ENCODE measurements around the gene RPS26.

Gene RPS26

DNA sequence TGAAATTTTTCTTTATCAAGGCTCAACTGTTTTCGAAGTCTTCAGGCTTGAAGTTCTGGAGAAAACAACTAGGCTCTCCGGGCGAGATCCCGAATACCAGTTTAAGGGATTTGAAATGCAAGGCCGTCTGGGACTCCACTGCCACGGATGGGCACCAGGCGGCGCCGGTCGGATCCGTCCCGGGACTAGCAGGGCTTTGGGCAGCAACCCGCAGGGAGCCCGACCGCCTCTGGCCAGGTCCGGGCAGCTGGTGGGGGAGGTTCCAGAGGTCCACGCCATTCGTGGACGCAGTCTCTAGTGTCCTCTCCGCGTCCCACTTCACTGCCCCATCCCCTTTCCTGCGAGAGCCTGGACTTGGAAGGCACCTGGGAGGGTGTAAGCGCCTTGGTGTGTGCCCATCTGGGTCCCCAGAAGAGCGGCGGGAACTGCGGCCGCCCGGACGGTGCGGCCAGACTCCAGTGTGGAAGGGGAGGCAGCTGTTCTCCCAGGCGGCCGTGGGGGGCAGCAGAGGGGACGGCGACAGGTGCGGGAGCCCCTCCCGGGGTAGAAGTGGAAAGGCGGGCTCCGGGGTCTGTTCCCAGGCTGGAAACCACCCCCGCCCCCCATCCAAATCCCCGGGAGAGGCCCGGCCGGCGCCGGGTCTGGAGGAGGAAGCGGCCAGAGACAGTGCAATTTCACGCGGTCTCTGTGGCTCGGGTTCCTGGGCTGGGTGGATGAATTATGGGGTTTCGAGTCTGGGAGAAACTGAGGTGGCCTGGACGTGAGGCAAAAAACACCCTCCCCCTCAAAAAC, 37.4 kb downstream of the RPS26 start:
- DNase-seq (ENCODE audit: low read depth in 2 of 2) = peak; percentile 21 to 25

DNA sequence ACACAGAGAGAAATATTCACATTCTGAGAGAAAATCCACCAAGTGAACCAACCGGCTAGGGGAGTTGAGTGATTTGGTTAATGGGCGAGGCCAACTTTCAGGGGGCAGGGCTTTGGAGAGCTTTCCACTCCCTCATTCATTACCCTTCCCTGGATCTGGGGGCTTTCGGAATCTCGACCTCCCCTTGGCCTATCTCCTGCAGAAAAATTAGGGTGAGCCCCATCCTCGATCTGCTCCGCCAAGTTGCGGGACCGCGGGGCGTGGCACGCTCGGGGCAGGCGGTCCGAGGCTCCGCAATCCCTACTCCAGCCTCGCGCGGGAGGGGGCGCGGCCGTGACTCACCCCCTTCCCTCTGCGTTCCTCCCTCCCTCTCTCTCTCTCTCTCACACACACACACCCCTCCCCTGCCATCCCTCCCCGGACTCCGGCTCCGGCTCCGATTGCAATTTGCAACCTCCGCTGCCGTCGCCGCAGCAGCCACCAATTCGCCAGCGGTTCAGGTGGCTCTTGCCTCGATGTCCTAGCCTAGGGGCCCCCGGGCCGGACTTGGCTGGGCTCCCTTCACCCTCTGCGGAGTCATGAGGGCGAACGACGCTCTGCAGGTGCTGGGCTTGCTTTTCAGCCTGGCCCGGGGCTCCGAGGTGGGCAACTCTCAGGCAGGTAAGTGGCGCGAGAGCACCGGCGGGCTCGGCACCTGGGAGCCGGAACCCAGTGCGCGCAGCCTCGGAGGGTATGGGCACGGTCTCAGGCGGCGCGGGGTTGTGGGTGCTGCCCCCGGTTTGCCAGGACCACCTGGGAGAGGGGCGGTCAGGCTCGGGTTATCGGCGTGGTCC, 38.2 kb downstream of the RPS26 start, which contains the start of gene ERBB3:
Gene ERBB3, plus strand, starts transcription at position 443 of the 833 bp plus-strand sequence. Its CDS starts 136 bp downstream, at position 579.
- peak; percentile 55 to 58 for DNase-seq (ENCODE audit: low read depth in 2 of 2)

DNA sequence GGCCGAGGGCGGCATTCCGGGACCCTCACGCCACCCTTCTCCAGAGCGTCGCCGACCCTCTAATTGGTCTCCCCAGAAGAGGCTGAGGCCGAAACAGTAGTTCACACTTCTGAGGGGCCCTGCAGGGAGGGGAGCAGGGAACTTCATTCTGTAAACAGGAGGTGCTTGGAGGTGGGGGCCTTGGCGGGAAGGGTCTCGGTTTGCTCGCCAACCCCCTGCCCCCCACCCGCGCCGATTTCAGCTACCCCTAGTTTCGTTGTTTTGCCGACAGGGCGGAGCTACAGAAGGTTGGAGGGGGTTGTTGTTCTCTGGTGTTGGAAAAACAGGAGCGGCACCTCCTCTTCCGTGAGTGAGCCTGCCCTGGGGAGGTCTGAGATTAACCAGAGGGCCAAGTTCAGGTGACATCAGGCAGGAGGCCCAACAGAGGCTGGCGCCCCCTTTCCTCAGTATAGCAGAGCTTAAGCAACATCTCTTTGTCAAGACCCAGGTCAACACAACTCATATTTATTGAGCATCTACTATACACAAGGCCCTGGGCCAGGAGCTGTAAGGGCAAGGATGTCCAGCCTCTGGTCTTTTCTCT, 38.9 kb downstream of the RPS26 start:
- no peak for DNase-seq (ENCODE audit: low read depth in 2 of 2)

DNA sequence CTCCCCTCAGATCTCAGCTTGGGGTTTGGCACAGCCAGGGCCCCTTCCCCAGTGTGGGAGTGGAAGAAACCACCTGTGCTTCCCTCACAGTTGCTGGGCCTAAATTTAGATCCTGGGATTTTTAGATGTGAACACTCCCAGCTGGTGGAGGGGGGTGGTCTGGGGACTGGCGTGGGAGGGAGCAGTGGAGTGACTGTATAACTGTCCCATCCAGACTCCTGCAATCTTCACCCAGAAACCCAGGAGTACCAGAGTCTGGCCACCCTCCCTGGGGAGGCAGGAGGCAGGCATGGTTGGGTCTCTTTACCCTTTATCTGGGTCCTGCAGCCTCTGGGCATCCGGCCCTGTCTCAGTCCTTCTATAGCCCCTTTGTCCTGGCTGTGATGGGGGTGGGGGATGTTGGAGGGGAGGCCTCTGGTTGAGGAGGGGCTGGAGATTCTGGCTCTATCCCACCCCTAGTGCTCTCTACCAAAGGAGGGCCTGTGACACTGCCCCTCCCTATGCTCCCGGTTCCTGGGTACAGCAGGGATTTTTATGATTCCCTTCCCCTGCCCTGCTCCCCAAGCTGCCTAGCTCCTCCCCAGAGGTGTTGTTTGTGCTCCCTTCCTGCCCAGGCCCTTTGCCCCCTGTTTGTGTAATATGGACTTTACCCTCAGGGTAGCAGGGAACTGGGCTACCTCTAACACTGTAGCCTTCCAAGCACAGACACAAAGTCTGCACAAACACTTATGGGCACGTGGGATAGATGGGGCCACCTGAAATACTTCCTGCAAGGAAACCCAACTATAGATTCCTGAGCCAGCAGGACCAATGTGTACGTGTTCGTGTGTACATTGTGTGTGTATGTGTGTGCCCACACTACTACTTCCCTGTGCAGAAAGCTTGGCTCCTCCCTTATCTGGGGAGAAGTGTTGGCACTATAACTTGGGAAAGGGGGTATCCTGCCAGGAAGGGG, 40.0 kb downstream of the RPS26 start:
- DNase-seq (ENCODE audit: low read depth in 2 of 2) = no peak

DNA sequence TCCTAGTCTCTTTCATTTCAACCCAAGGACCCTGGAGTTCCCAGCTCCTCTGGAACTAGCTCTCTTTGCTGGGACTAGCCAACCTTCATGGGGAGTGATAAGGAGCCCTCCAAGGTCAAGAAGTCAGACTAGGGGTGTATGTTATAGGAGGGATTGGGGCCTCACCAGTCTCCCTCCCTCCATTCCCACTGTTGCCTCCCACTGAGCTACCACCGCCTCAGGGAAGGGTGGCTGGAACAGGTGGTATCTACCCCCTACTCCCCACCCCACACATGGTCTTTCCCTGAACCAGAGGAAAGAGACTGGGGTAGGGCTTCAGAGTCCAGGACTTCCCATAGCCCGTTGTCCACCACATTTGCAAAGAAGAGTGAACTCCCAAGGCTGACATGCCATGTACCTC, 40.7 kb downstream of the RPS26 start:
- DNase-seq (ENCODE audit: low read depth in 2 of 2) = no peak

DNA sequence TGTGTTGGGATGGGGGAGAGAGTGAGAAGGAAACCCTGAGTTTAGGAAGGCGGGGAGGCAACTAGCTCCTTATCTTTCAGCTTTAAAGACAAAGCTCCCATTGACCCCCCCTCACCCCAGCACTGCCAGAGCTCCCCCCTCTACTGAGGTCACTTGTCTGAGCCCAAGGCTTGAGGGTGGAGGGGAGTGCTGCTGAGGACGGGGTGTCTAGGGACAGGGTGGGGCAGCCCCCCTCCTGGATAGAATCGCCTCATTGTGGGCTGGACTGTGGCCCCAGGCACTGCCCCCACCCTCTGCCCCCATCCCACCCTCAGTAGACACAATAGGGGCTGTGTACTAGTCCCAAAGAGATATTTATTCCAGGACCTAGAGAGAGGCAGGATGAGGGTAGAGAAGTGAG, 41.2 kb downstream of the RPS26 start:
- no peak for DNase-seq (ENCODE audit: low read depth in 2 of 2)

DNA sequence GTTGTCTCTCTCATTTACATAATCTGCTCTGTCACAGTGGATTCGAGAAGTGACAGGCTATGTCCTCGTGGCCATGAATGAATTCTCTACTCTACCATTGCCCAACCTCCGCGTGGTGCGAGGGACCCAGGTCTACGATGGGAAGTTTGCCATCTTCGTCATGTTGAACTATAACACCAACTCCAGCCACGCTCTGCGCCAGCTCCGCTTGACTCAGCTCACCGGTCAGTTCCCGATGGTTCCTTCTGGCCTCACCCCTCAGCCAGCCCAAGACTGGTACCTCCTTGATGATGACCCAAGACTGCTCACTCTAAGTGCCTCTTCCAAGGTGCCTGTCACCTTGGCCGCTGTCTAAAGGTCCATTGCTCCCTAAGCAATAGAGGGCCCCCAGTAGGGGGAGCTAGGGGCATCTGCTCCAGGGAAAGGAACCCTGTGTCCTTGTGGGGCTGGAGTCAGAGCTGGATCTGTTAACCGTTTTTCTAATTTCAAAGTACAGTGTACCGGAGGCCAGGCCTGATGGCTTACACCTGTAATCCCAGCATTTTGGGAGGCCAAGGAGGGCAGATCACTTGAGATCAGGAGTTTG, 43.3 kb downstream of the RPS26 start:
- peak in 1 of 2 donors; percentile 22 for DNase-seq (ENCODE audit: low read depth in 2 of 2)

DNA sequence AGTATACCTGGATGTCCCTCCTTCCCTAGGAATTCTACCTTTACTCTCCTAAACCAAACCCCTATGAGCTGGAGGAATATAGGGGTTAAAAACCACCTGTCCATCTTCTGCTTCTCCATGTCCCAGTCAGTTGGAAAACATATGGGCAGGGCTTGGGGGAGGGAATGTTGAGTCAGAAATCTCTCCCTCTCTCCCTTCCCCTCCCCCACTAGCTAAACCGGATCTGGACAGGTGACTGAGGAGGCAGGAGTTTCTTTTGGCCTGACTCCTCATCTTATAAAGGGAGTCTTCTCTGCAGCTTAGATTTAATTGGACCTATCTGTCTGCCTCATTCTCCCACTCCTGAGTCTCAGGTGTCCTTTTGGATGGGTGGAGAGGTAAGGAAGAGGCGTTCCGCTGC, 44.4 kb downstream of the RPS26 start:
- no peak for DNase-seq (ENCODE audit: low read depth in 2 of 2)

DNA sequence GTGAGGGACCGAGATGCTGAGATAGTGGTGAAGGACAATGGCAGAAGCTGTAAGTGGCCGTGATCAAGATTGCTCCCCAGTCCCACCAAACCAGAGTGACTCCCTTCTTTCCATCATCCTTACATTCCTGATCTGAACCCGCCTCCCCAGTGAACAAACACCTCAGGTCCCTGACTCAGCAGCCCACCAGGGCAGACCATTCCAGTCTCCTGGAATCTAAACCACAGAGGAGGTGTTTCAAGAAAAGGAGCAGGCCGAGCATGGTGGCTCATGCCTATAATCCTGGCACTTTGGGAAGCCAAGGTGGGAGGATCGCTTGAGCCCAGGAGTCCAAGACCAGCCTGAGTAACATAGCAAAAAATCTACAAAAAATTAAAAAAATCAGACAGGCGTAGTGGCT, 44.9 kb downstream of the RPS26 start:
- DNase-seq (ENCODE audit: low read depth in 2 of 2) = no peak

DNA sequence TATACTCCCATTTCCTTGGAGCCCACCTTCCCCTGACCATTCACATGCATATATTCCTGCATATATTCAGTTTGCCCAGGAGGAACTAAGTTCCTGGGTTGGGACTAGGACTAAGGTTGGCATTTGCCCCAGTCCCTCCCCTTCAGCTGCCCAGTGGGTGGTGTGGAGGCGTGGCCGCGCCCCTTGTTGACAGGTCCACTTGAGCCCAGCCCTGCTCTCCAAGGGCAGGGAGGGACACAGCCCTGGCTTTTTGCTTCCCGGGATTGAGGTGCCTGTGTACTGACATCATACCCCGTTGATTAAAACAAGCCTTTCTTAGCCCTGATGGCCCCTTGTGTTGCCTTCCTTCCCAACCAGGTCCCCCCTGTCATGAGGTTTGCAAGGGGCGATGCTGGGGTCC, 45.5 kb downstream of the RPS26 start:
- DNase-seq (ENCODE audit: low read depth in 2 of 2) = no peak
